GM19438 (cell line): ENCODE results near the gene PMEPA1.
A peak's percentile ranks its signal among the peaks of the same experiment; 100 is the strongest.
"Not testable (repeated sequence)": the region's sequence is repeated elsewhere in the genome, so short reads cannot be mapped to it uniquely, and the experiment has no call there.

Experiments used
- ATAC-seq: cut with Tn5 transposase; IDR thresholded peaks from one replicate; pipeline ENCODE4 v1.9.1; 2021; ENCODE audit warnings: low read depth; ENCODE audit not compliant: unreplicated experiment

Gene PMEPA1

GRCh38 chr20:57630061-57630460 is 79.8 kb downstream of the PMEPA1 start:
- no peak for ATAC-seq

GRCh38 chr20:57629491-57629901 is 80.3 kb downstream of the PMEPA1 start:
- ATAC-seq: not testable (repeated sequence)

- not testable (repeated sequence) for ATAC-seq
Measured at GRCh38 chr20:57628962-57629308, 80.9 kb downstream of the PMEPA1 start.

GRCh38 chr20:57628047-57628961 is 81.5 kb downstream of the PMEPA1 start:
- ATAC-seq: no peak

- no peak for ATAC-seq
Measured at GRCh38 chr20:57627339-57627738, 82.5 kb downstream of the PMEPA1 start.

GRCh38 chr20:57625978-57626377 is 83.8 kb downstream of the PMEPA1 start:
- no peak for ATAC-seq

- ATAC-seq: no peak
Measured at GRCh38 chr20:57625181-57625958, 84.4 kb downstream of the PMEPA1 start.

GRCh38 chr20:57624124-57624523 is 85.7 kb downstream of the PMEPA1 start:
- ATAC-seq: no peak

- ATAC-seq: no peak
Measured at GRCh38 chr20:57622579-57623381, 87.0 kb downstream of the PMEPA1 start.

GRCh38 chr20:57622201-57622570 is 87.6 kb downstream of the PMEPA1 start:
- ATAC-seq: no peak

- no peak for ATAC-seq
Measured at GRCh38 chr20:57621421-57622200, 88.2 kb downstream of the PMEPA1 start.

- no peak for ATAC-seq
Measured at GRCh38 chr20:57620999-57621398, 88.8 kb downstream of the PMEPA1 start.

- ATAC-seq: peak; percentile 45
Measured at GRCh38 chr20:57620274-57620990, 89.4 kb downstream of the PMEPA1 start, which contains the start of gene ZBP1. ZBP1 (minus strand) TSS chr20:57620426; CDS start chr20:57620295, 131 bp downstream.

GRCh38 chr20:57619051-57619831 is 90.6 kb downstream of the PMEPA1 start:
- ATAC-seq: peak; percentile 52

GRCh38 chr20:57618764-57619050 is 91.1 kb downstream of the PMEPA1 start:
- no peak for ATAC-seq

- ATAC-seq: no peak
Measured at GRCh38 chr20:57618091-57618763, 91.6 kb downstream of the PMEPA1 start.

GRCh38 chr20:57617079-57617795 is 92.6 kb downstream of the PMEPA1 start:
- no peak for ATAC-seq
